CD14-positive monocyte (primary cell): ENCODE measurements around the gene B4GALT1. TPM values are rescaled to one million over a fixed set of nuclear protein-coding genes. Genes with fewer than 3 reads are reported as not detected.
A peak's percentile ranks its signal among the peaks of the same experiment; 100 is the strongest.

Experiments used
- DNase-seq, 3 donors: peaks; one replicate each; pipeline ENCODE4 v3.0.0-alpha.2; 2011 to 2022
- H2AFZ ChIP-seq: 2 replicates; pipeline ENCODE4 v1.6.0; 2012; ENCODE audit warnings: mild to moderate bottlenecking, low read depth, low read length, inconsistent platforms; ENCODE audit not compliant: insufficient read depth, poor library complexity, severe bottlenecking
- H3K27ac ChIP-seq, 2 donors: 1 replicate in 1 of 2; 2 replicates in 1 of 2; pipeline ENCODE4 v1.5.1; 2012 to 2013; ENCODE audit warnings: low read length in 2 of 2, control low read depth in 1 of 2, inconsistent platforms in 1 of 2, low read depth in 1 of 2, mild to moderate bottlenecking in 1 of 2
- H3K27me3 ChIP-seq, 2 donors: one replicate each; pipeline versions ENCODE4 v1.6.0 to v1.6.1; 2011 to 2013; ENCODE audit warnings: low read length in 2 of 2; ENCODE audit not compliant: control insufficient read depth in 2 of 2, insufficient read depth in 2 of 2
- H3K36me3 ChIP-seq, 2 donors: replicated peaks in 1 of 2; 1 replicate in 1 of 2; 2 replicates in 1 of 2; pipeline versions ENCODE4 v1.5.1 to v1.6.1; 2012 to 2013; ENCODE audit warnings: low read length in 2 of 2, control low read depth in 1 of 2, inconsistent platforms in 1 of 2, mild to moderate bottlenecking in 1 of 2; ENCODE audit not compliant: insufficient read depth in 2 of 2, control insufficient read depth in 1 of 2
- H3K4me1 ChIP-seq, 2 donors: 1 replicate in 1 of 2; 2 replicates in 1 of 2; pipeline versions ENCODE4 v1.5.1 to v1.6.1; 2012 to 2013; ENCODE audit warnings: low read length in 2 of 2, control low read depth in 1 of 2, inconsistent platforms in 1 of 2, mild to moderate bottlenecking in 1 of 2, moderate library complexity in 1 of 2; ENCODE audit not compliant: insufficient read depth in 2 of 2, control insufficient read depth in 1 of 2
- H3K4me2 ChIP-seq: replicated peaks from 2 replicates; pipeline ENCODE3; 2012; ENCODE audit warnings: low read length, moderate library complexity, mild to moderate bottlenecking; ENCODE audit not compliant: poor library complexity, severe bottlenecking; ENCODE audit errors: extremely low read depth
- H3K4me3 ChIP-seq, 3 experiments: fragments of 200-600 bp in 1 of 3; sonication (generic) in 1 of 3; replicated peaks in 1 of 3; 1 replicate in 2 of 3; 2 replicates in 1 of 3; pipeline ENCODE4 v1.5.1; 2011 to 2013; ENCODE audit warnings: low read length in 3 of 3, mild to moderate bottlenecking in 3 of 3, control low read depth in 2 of 3, low read depth in 2 of 3, inconsistent platforms in 1 of 3, moderate library complexity in 1 of 3
- H3K79me2 ChIP-seq: 2 replicates; pipeline ENCODE4 v1.6.0; 2012; ENCODE audit warnings: mild to moderate bottlenecking, control low read depth, inconsistent platforms, low read length, moderate library complexity; ENCODE audit not compliant: insufficient read depth
- H3K9ac ChIP-seq: 2 replicates; pipeline ENCODE4 v1.6.0; 2017; ENCODE audit warnings: low read length, mild to moderate bottlenecking; ENCODE audit not compliant: insufficient read depth, poor library complexity, severe bottlenecking
- H3K9me3 ChIP-seq, 2 donors: replicated peaks in 1 of 2; 1 replicate in 1 of 2; 2 replicates in 1 of 2; pipeline versions ENCODE4 v1.5.1 to v1.6.1; 2012 to 2013; ENCODE audit warnings: low read length in 2 of 2, control low read depth in 1 of 2; ENCODE audit not compliant: control insufficient read depth in 1 of 2, insufficient read depth in 1 of 2
- H4K20me1 ChIP-seq: 2 replicates; pipeline ENCODE4 v1.6.0; 2012; ENCODE audit warnings: mild to moderate bottlenecking, low read length, control low read depth, moderate library complexity; ENCODE audit not compliant: insufficient read depth
- H3K27ac Mint-ChIP-seq, 7 donors: one replicate each; pipeline ENCODE4 v1.8.0; 2020; ENCODE audit warnings: mild to moderate bottlenecking in 7 of 7, mixed read lengths in 7 of 7, moderate library complexity in 6 of 7, inconsistent platforms in 2 of 7
- H3K27me3 Mint-ChIP-seq, 3 donors: one replicate each; pipeline ENCODE4 v1.8.0; 2021 to 2022; ENCODE audit warnings: low read depth in 3 of 3, mild to moderate bottlenecking in 3 of 3, mixed read lengths in 3 of 3, moderate library complexity in 3 of 3, inconsistent platforms in 1 of 3
- H3K36me3 Mint-ChIP-seq, 2 donors: one replicate each; pipeline ENCODE4 v1.8.0; 2020; ENCODE audit warnings: mixed read lengths in 2 of 2, inconsistent platforms in 1 of 2, mild to moderate bottlenecking in 1 of 2
- H3K4me1 Mint-ChIP-seq: one replicate; pipeline ENCODE4 v1.8.0; 2020; ENCODE audit warnings: mild to moderate bottlenecking, mixed read lengths
- H3K4me3 Mint-ChIP-seq, 2 donors: one replicate each; pipeline ENCODE4 v1.8.0; 2020; ENCODE audit warnings: mild to moderate bottlenecking in 2 of 2, mixed read lengths in 2 of 2, moderate library complexity in 1 of 2
- H3K9me3 Mint-ChIP-seq, 7 donors: one replicate each; pipeline ENCODE4 v1.8.0; 2020 to 2022; ENCODE audit warnings: mixed read lengths in 7 of 7, mild to moderate bottlenecking in 6 of 7, moderate library complexity in 6 of 7, inconsistent platforms in 2 of 7
- WGBS: methylation state at CpG from one replicate; pipeline ENCODE4 v1.1.5; 2013; ENCODE audit warnings: missing lambda C conversion rate; ENCODE audit not compliant: insufficient coverage; 5-methylcytosine and 5-hydroxymethylcytosine counted together
- intact Hi-C, 2 donors: fragments of 100-400 bp; cut with micrococcal nuclease; formaldehyde crosslinking; loops; one replicate each; pipeline versions ENCODE4 v1.15.0 to v1.15.1; 2023
- polyA plus RNA-seq, 3 donors: library from polyadenylated mRNA; depleted of rRNA in 1 of 3; unstranded in 2 of 3; stranded (reverse) in 1 of 3; fragments of 300-500 nt in 2 of 3; fragments of >200 nt in 1 of 3; fragmentation: Illumina TruSeq in 2 of 3; gene quantifications; 1 replicate in 2 of 3; 2 replicates in 1 of 3; pipeline ENCODE4 v1.2.3, GENCODE V29; 2012 to 2021
- TF ChIP-seq, protein P1 (sequence below): fragments of 200-600 bp; IDR thresholded peaks from one replicate; pipeline ENCODE4 v1.8.0; 2022; ENCODE audit warnings: antibody characterized with exemption, mild to moderate bottlenecking

B4GALT1 gene
- polyA plus RNA-seq, 3 donors: 27.6 to 53.7 (median 38.6) TPM

DNA sequence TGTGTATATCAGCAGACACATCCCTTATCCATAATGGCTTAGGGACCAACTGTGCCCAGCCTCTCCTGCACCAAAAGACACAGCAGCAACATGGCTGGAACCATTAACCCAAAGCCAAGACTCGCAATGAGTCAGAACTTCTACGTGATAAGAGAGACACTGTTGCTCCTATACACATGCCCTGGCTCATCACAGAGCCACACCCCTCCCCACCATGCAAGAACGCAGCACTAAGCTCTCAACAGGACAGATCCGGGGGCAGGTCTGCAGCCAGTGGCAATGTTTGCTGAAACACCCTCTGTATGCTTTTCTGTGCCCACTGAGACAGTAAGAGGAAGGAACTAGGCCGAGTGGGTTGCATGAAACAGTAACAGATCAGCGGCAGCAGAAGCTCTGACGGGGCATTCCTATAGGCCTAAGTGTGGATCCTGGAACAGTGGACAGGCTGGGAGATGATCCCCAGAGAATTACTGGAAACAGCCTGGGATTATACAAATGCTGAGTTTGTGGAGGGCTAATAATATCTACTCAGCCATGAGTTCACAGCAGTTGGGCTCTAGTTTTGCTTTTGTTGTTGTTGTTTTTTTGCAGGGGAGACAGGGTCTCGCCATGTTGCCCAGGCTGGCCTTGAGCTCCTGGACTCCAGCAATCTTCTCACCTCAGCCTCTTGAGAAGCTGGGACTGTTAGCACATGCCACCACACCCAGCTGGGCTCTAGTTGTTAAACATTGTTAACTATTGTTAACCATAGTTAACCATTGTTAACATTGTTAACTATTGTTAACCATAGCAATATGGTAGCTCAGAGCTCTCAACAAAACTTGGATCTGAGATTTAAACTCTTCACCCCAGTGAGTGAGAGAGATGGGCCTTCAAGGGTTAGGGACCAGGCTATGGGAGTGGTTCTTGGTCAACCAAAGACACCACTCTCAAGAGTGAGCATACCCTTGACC, 41.0 kb downstream of the B4GALT1 start:
- intact Hi-C loops: loop anchor here in 1 of 2 donors (5.0 kb wide), 1 partner anchor 41 kb away; the partner anchor contains the start of gene B4GALT1

DNA sequence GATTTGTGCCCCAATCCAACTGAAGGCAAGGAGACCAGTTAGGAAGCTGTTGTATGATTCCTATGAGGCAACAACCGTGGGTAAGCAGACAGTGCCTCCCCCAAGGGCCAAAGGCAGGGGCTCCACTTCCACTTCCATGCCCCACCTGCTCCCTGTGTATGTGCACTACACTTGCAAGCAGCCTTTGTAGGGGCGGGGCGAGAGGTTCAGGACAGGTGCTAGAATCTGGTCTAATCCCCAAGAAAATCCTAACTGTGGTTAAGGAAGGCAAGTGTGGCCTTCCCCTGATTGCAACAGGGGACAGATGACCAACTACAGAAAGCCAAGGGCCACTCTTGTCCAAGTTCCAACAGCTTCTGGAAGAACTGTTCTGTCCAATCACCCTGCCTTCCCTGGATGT, 41.7 kb downstream of the B4GALT1 start:
- no peaks in the 10 kb centered on the region for H3K9me3 ChIP-seq
- H3K27me3 Mint-ChIP-seq: peaks cover 0 to 2% (median 0%) of the 10 kb centered on the region in 3 donors
- peak overlapping the region in 1 of 2 donors; percentile 54 for H3K27ac ChIP-seq
- H3K4me1 ChIP-seq: peaks cover 15 to 27% of the 10 kb centered on the region in 2 donors
- intact Hi-C loops: loop anchor here in 1 of 2 donors (5.0 kb wide), 1 partner anchor 42 kb away; the partner anchor contains the start of gene B4GALT1
- H3K4me3 ChIP-seq: no peak overlapping the region
- TF ChIP-seq, protein P1, sequence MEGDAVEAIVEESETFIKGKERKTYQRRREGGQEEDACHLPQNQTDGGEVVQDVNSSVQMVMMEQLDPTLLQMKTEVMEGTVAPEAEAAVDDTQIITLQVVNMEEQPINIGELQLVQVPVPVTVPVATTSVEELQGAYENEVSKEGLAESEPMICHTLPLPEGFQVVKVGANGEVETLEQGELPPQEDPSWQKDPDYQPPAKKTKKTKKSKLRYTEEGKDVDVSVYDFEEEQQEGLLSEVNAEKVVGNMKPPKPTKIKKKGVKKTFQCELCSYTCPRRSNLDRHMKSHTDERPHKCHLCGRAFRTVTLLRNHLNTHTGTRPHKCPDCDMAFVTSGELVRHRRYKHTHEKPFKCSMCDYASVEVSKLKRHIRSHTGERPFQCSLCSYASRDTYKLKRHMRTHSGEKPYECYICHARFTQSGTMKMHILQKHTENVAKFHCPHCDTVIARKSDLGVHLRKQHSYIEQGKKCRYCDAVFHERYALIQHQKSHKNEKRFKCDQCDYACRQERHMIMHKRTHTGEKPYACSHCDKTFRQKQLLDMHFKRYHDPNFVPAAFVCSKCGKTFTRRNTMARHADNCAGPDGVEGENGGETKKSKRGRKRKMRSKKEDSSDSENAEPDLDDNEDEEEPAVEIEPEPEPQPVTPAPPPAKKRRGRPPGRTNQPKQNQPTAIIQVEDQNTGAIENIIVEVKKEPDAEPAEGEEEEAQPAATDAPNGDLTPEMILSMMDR: no peak
- no peak overlapping the region for H3K9ac ChIP-seq
- no peaks in the 10 kb centered on the region for H3K9me3 Mint-ChIP-seq
- H3K4me1 Mint-ChIP-seq: peaks cover 28% of the 10 kb centered on the region
- no peak overlapping the region for H3K4me2 ChIP-seq
- H3K27me3 ChIP-seq: no peaks in the 10 kb centered on the region
- H4K20me1 ChIP-seq: peaks cover 97% of the 10 kb centered on the region
- no peak overlapping the region for H2AFZ ChIP-seq
- H3K4me3 Mint-ChIP-seq: no peak overlapping the region
- H3K27ac Mint-ChIP-seq: peak overlapping the region in 5 of 7 donors; percentile 5 to 82 (median 53)
- WGBS: 90% methylated on average over 2 of the region's 3 CpGs
- peaks cover 74% of the 10 kb centered on the region for H3K79me2 ChIP-seq
- peak in 1 of 3 donors; percentile 29 for DNase-seq
- peaks cover 35 to 86% of the 10 kb centered on the region in 2 donors for H3K36me3 ChIP-seq
- peaks cover 70 to 87% of the 10 kb centered on the region in 2 donors for H3K36me3 Mint-ChIP-seq

More for the DNA sequence above, 41.0 kb downstream of the B4GALT1 start:
- H3K4me1 Mint-ChIP-seq: peaks cover 35% of the 10 kb centered on the region
- peaks cover 0 to 2% (median 0%) of the 10 kb centered on the region in 3 donors for H3K27me3 Mint-ChIP-seq
- no peaks in the 10 kb centered on the region for H3K9me3 ChIP-seq
- peaks cover 36 to 83% of the 10 kb centered on the region in 2 donors for H3K36me3 ChIP-seq
- H2AFZ ChIP-seq: no peak overlapping the region
- peaks cover 73 to 90% of the 10 kb centered on the region in 2 donors for H3K36me3 Mint-ChIP-seq
- H3K4me2 ChIP-seq: no peak overlapping the region
- H3K9ac ChIP-seq: no peak overlapping the region
- H3K27ac ChIP-seq: peak overlapping the region in 1 of 2 donors; percentile 54
- H4K20me1 ChIP-seq: peaks cover 97% of the 10 kb centered on the region
- no peak overlapping the region for H3K4me3 Mint-ChIP-seq
- no peak overlapping the region for H3K4me3 ChIP-seq
- peaks cover 22 to 34% of the 10 kb centered on the region in 2 donors for H3K4me1 ChIP-seq
- H3K9me3 Mint-ChIP-seq: no peaks in the 10 kb centered on the region
- TF ChIP-seq, protein P1: no peak
- 0% methylated on average over 3 of the region's 8 CpGs for WGBS
- DNase-seq: peak in 2 of 3 donors; percentile 35 to 49
- peaks cover 76% of the 10 kb centered on the region for H3K79me2 ChIP-seq
- H3K27me3 ChIP-seq: no peaks in the 10 kb centered on the region
- peak overlapping the region; percentile 27 to 85 (median 63) for H3K27ac Mint-ChIP-seq
